Measurements from ENCODE around the gene SRP54.

The SRP54 gene

DNA sequence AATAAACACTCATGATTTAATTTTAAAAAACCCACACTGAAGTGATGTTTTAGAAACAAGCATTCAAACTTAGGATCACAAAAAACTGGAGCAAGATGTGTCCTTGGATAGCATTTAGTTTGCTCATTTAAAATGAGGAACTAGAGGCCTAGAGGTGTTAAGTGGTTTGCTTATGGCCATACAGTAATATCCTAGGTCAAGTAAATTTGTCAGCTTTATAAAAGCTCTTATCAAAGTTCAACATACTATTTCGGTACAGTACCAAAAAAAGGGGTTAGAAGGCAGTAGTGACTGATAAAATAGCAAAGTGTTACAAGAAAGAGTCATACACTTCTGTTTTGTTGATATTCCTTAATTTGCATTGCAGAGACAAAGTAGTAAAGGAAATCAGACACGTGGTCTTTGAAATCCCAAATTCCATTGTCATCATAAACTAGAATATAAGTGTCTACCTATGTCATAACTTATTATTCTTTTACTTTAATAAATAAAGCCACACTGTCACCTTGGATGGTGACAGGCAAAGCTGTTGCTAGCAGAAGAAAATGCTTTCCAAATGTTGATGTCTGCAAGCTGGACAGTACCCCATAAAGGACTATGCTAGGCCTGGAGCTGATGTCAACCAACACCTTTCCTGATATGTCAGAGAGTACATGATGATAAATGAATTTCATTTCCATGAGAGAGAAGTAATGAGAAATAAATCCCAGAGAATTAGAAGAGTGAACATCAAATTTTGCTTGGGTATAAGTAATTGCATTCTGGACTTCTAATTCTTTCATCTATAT is 17.6 kb upstream of the SRP54 start:
- in situ Hi-C loops (cut with HindIII; ENCODE audit: low pct_ligation_motif_present, low sequenced_read_pairs) = no loop called here
- DNase-seq = no peak
- TF ChIP-seq CTCF (IDR thresholded peaks at IDR 0.05; ENCODE audit: low read depth, low read length, missing control alignments) = no peak
- no peaks in the 10 kb centered on the region for H3K27me3 ChIP-seq (replicated peaks)
- no peak overlapping the region for H3K27ac ChIP-seq
- no peak overlapping the region for H3K4me3 ChIP-seq (ENCODE audit: low read depth, low read length)
- peaks cover 2% of the 10 kb centered on the region for H3K36me3 ChIP-seq (replicated peaks)

DNA sequence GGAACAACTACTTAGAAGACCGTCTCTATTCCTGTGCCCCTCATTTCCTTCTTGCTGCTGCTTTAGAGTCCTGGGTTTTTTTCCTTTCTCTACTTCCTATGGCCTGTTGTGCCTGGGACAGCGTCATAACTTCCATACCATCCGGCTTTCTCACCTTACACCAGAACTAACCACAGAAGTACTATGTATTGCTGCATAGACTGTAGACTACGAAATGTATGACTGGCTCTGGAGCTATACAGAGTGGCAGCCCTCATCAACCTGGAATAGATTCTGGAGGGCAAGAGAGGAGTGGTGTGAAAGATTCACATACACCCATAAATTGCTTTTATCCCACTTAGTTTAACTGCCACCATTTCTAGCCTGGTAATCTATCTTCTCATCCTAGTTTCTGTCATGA is 16.9 kb upstream of the SRP54 start:
- in situ Hi-C loops (cut with HindIII; ENCODE audit: low pct_ligation_motif_present, low sequenced_read_pairs) = no loop called here
- Histone ChIP-seq H3K36me3 (replicated peaks) (peaks cover 2% of the 10 kb centered on the region), H3K27me3 (replicated peaks) (no peaks in the 10 kb centered on the region), H3K4me3 (ENCODE audit: low read depth, low read length) (no peak overlapping the region), H3K27ac (no peak overlapping the region)
- no peak for DNase-seq
- TF ChIP-seq CTCF (IDR thresholded peaks at IDR 0.05; ENCODE audit: low read depth, low read length, missing control alignments) = no peak

- no peak for DNase-seq
- Histone ChIP-seq H3K36me3 (replicated peaks) (peaks cover 2% of the 10 kb centered on the region), H3K27me3 (replicated peaks) (no peaks in the 10 kb centered on the region), H3K4me3 (ENCODE audit: low read depth, low read length) (no peak overlapping the region), H3K27ac (no peak overlapping the region)
- no peak for TF ChIP-seq CTCF (IDR thresholded peaks at IDR 0.05; ENCODE audit: low read depth, low read length, missing control alignments)
- in situ Hi-C loops (cut with HindIII; ENCODE audit: low pct_ligation_motif_present, low sequenced_read_pairs) = no loop called here
These were observed 16.4 kb upstream of the SRP54 start for GRCh38 chr14:34966413-34966812.

GRCh38 chr14:34970665-34971064 is 12.1 kb upstream of the SRP54 start:
- no peak for TF ChIP-seq CTCF (IDR thresholded peaks at IDR 0.05; ENCODE audit: low read depth, low read length, missing control alignments)

DNA sequence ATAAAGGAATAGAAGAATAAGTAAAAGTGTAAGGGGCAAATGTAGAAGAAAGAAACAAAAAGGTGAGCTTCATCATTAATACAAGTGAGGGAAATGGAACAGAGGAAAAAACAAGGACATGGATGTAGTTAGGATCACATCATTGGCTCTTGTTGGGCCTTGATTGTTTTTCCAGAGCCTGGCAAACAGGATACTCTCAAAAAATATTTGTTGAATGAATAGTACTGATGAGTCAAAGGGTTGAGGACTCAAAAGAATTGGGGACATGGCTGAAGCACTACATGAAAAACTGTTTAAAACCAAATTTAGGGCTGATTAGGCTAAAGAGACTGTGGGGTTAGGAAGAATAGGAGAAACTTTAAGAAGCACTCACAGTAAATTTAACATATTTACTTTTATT is 11.4 kb upstream of the SRP54 start:
- Histone ChIP-seq H3K4me3 (ENCODE audit: low read depth, low read length) (no peak overlapping the region), H3K27ac (peak overlapping the region; percentile 41), H3K36me3 (replicated peaks) (peaks cover 2% of the 10 kb centered on the region), H3K27me3 (replicated peaks) (no peaks in the 10 kb centered on the region)
- peak; percentile 22 for DNase-seq
- in situ Hi-C loops (cut with HindIII; ENCODE audit: low pct_ligation_motif_present, low sequenced_read_pairs) = no loop called here
- no peak for TF ChIP-seq CTCF (IDR thresholded peaks at IDR 0.05; ENCODE audit: low read depth, low read length, missing control alignments)

More at GRCh38 chr14:34970665-34971064, 12.1 kb upstream of the SRP54 start:
- in situ Hi-C loops (cut with HindIII; ENCODE audit: low pct_ligation_motif_present, low sequenced_read_pairs) = no loop called here
- no peak overlapping the region for H3K27ac ChIP-seq
- H3K36me3 ChIP-seq (replicated peaks) = peaks cover 2% of the 10 kb centered on the region
- H3K27me3 ChIP-seq (replicated peaks) = no peaks in the 10 kb centered on the region
- H3K4me3 ChIP-seq (ENCODE audit: low read depth, low read length) = no peak overlapping the region
- no peak for DNase-seq

- peak; percentile 55 for DNase-seq
- no peak for TF ChIP-seq CTCF (IDR thresholded peaks at IDR 0.05; ENCODE audit: low read depth, low read length, missing control alignments)
- Histone ChIP-seq H3K36me3 (replicated peaks) (peaks cover 2% of the 10 kb centered on the region), H3K27me3 (replicated peaks) (no peaks in the 10 kb centered on the region), H3K4me3 (ENCODE audit: low read depth, low read length) (no peak overlapping the region), H3K27ac (peak overlapping the region; percentile 41)
- in situ Hi-C loops (cut with HindIII; ENCODE audit: low pct_ligation_motif_present, low sequenced_read_pairs) = no loop called here
These were observed 11.0 kb upstream of the SRP54 start for GRCh38 chr14:34971801-34972200.
